Activated T-cell treated with anti-CD3 and anti-CD28 coated beads, Interleukin-2, amount 50 U/mL, for 72 hours (primary cell): ENCODE results near the gene POLR2A. TPM values are rescaled to one million over a fixed set of nuclear protein-coding genes. Genes with fewer than 3 reads are reported as not detected.
A peak's percentile ranks its signal among the peaks of the same experiment; 100 is the strongest.

ENCODE experiments used
- ATAC-seq, 2 donors: fragments of 150-1000 bp; cut with Tn5 transposase; replicated peaks in 1 of 2; 2 replicates each; pipeline ENCODE4 v1.10.0; 2021; ENCODE audit warnings: moderate library complexity in 2 of 2, mild to moderate bottlenecking in 1 of 2
- DNase-seq, 2 donors: peaks; one replicate each; pipeline ENCODE4 v3.0.0; 2021 to 2022; ENCODE audit warnings: mixed read lengths in 1 of 2
- H3K27ac Mint-ChIP-seq: one replicate; pipeline ENCODE4 v1.8.0; 2022; ENCODE audit warnings: mild to moderate bottlenecking, moderate library complexity, mixed read lengths
- H3K27me3 Mint-ChIP-seq: one replicate; pipeline ENCODE4 v1.8.0; 2022; ENCODE audit warnings: low read depth, mixed read lengths
- H3K36me3 Mint-ChIP-seq, 2 donors: one replicate each; pipeline ENCODE4 v1.8.0; 2022; ENCODE audit warnings: mixed read lengths in 2 of 2, mild to moderate bottlenecking in 1 of 2; ENCODE audit not compliant: insufficient read depth in 2 of 2
- H3K4me1 Mint-ChIP-seq: one replicate; pipeline ENCODE4 v1.8.0; 2022; ENCODE audit warnings: low read depth, mixed read lengths
- H3K4me3 Mint-ChIP-seq, 2 donors: one replicate each; pipeline ENCODE4 v1.8.0; 2022; ENCODE audit warnings: mild to moderate bottlenecking in 2 of 2, mixed read lengths in 2 of 2, moderate library complexity in 2 of 2
- H3K9me3 Mint-ChIP-seq, 2 donors: one replicate each; pipeline ENCODE4 v1.8.0; 2022; ENCODE audit warnings: mixed read lengths in 2 of 2
- total RNA-seq, 2 donors: library from RNA; stranded (reverse); gene quantifications; one replicate each; pipeline ENCODE4 v1.2.3, GENCODE V29; 2022

The POLR2A gene
- total RNA-seq, 2 donors from 2014 or later = 211 to 249 TPM

GRCh38 chr17:7509937-7510336 is 25.8 kb downstream of the POLR2A start:
- H3K4me3 Mint-ChIP-seq = no peak overlapping the region
- ATAC-seq (no peak), DNase-seq (no peak)
- no peaks in the 10 kb centered on the region for H3K9me3 Mint-ChIP-seq
- H3K36me3 Mint-ChIP-seq = peaks cover 12 to 33% of the 10 kb centered on the region in 2 donors
- H3K27me3 Mint-ChIP-seq = no peaks in the 10 kb centered on the region
- H3K27ac Mint-ChIP-seq = no peak overlapping the region
- no peaks in the 10 kb centered on the region for H3K4me1 Mint-ChIP-seq

- H3K27me3 Mint-ChIP-seq = no peaks in the 10 kb centered on the region
- H3K4me3 Mint-ChIP-seq = no peak overlapping the region
- DNase-seq (no peak), ATAC-seq (no peak)
- H3K36me3 Mint-ChIP-seq = peaks cover 12 to 27% of the 10 kb centered on the region in 2 donors
- H3K27ac Mint-ChIP-seq = no peak overlapping the region
- no peaks in the 10 kb centered on the region for H3K4me1 Mint-ChIP-seq
- H3K9me3 Mint-ChIP-seq = no peaks in the 10 kb centered on the region
These were observed 26.9 kb downstream of the POLR2A start for GRCh38 chr17:7511108-7511507.

- DNase-seq = no peak
- peaks cover 12 to 22% of the 10 kb centered on the region in 2 donors for H3K36me3 Mint-ChIP-seq
- H3K27me3 Mint-ChIP-seq = no peaks in the 10 kb centered on the region
- no peak for ATAC-seq
- no peak overlapping the region for H3K4me3 Mint-ChIP-seq
- no peaks in the 10 kb centered on the region for H3K4me1 Mint-ChIP-seq
- no peak overlapping the region for H3K27ac Mint-ChIP-seq
- no peaks in the 10 kb centered on the region for H3K9me3 Mint-ChIP-seq
These were observed 27.9 kb downstream of the POLR2A start for GRCh38 chr17:7512105-7512504.

- Mint-ChIP-seq H3K4me3 (no peak overlapping the region), H3K4me1 (no peaks in the 10 kb centered on the region), H3K36me3 (peaks cover 12 to 19% of the 10 kb centered on the region in 2 donors), H3K9me3 (no peaks in the 10 kb centered on the region), H3K27ac (peak overlapping the region; percentile 15), H3K27me3 (no peaks in the 10 kb centered on the region)
- DNase-seq (no peak), ATAC-seq (peak in 1 of 2 donors; percentile 12)
These were observed 28.8 kb downstream of the POLR2A start for GRCh38 chr17:7512824-7513540.

GRCh38 chr17:7513850-7514419 is 29.8 kb downstream of the POLR2A start:
- H3K4me3 Mint-ChIP-seq = no peak overlapping the region
- no peak for ATAC-seq
- H3K4me1 Mint-ChIP-seq = no peaks in the 10 kb centered on the region
- DNase-seq = no peak
- peaks cover 10 to 12% of the 10 kb centered on the region in 2 donors for H3K36me3 Mint-ChIP-seq
- peak overlapping the region; percentile 29 for H3K27ac Mint-ChIP-seq
- H3K27me3 Mint-ChIP-seq = no peaks in the 10 kb centered on the region
- no peaks in the 10 kb centered on the region for H3K9me3 Mint-ChIP-seq

- H3K4me3 Mint-ChIP-seq = no peak overlapping the region
These were observed 31.9 kb downstream of the POLR2A start for GRCh38 chr17:7515911-7516610.

GRCh38 chr17:7523033-7523432 is 38.9 kb downstream of the POLR2A start:
- Mint-ChIP-seq H3K9me3 (no peaks in the 10 kb centered on the region), H3K27me3 (no peaks in the 10 kb centered on the region)

More at GRCh38 chr17:7515911-7516610, 31.9 kb downstream of the POLR2A start:
- Mint-ChIP-seq H3K36me3 (peaks cover 3 to 7% of the 10 kb centered on the region in 2 donors), H3K27ac (peak overlapping the region; percentile 8), H3K4me1 (no peaks in the 10 kb centered on the region), H3K27me3 (no peaks in the 10 kb centered on the region), H3K9me3 (no peaks in the 10 kb centered on the region)
- no peak for ATAC-seq
- no peak for DNase-seq

GRCh38 chr17:7528842-7529241 is 44.7 kb downstream of the POLR2A start:
- H3K4me3 Mint-ChIP-seq = no peak overlapping the region
- DNase-seq (no peak), ATAC-seq (no peak)
- no peak overlapping the region for H3K27ac Mint-ChIP-seq
- H3K36me3 Mint-ChIP-seq = peaks cover 0 to 7% of the 10 kb centered on the region in 2 donors
- no peaks in the 10 kb centered on the region for H3K27me3 Mint-ChIP-seq
- H3K4me1 Mint-ChIP-seq = no peaks in the 10 kb centered on the region
- peaks cover 0 to 1% of the 10 kb centered on the region in 2 donors for H3K9me3 Mint-ChIP-seq

More at GRCh38 chr17:7523033-7523432, 38.9 kb downstream of the POLR2A start:
- H3K27ac Mint-ChIP-seq = no peak overlapping the region
- no peak overlapping the region for H3K4me3 Mint-ChIP-seq
- H3K4me1 Mint-ChIP-seq = peaks cover 6% of the 10 kb centered on the region
- peak; percentile 65 to 73 for ATAC-seq
- H3K36me3 Mint-ChIP-seq = peaks cover 0 to 5% of the 10 kb centered on the region in 2 donors
- DNase-seq = peak; percentile 47 to 53

GRCh38 chr17:7530023-7530900 is 46.1 kb downstream of the POLR2A start:
- H3K27me3 Mint-ChIP-seq = no peaks in the 10 kb centered on the region
- ATAC-seq = no peak

GRCh38 chr17:7538050-7538449 is 53.9 kb downstream of the POLR2A start:
- no peak overlapping the region for H3K27ac Mint-ChIP-seq
- no peak overlapping the region for H3K4me3 Mint-ChIP-seq
- no peaks in the 10 kb centered on the region for H3K27me3 Mint-ChIP-seq
- H3K4me1 Mint-ChIP-seq = no peaks in the 10 kb centered on the region
- peaks cover 2 to 3% of the 10 kb centered on the region in 2 donors for H3K9me3 Mint-ChIP-seq
- ATAC-seq = no peak
- no peaks in the 10 kb centered on the region for H3K36me3 Mint-ChIP-seq
- no peak for DNase-seq

More at GRCh38 chr17:7530023-7530900, 46.1 kb downstream of the POLR2A start:
- H3K27ac Mint-ChIP-seq = no peak overlapping the region
- H3K9me3 Mint-ChIP-seq = peaks cover 0 to 1% of the 10 kb centered on the region in 2 donors
- no peaks in the 10 kb centered on the region for H3K4me1 Mint-ChIP-seq
- DNase-seq = no peak
- peaks cover 0 to 7% of the 10 kb centered on the region in 2 donors for H3K36me3 Mint-ChIP-seq
- no peak overlapping the region for H3K4me3 Mint-ChIP-seq

GRCh38 chr17:7538891-7539545 is 54.9 kb downstream of the POLR2A start:
- H3K36me3 Mint-ChIP-seq = no peaks in the 10 kb centered on the region

GRCh38 chr17:7541074-7541621 is 57.0 kb downstream of the POLR2A start:
- ATAC-seq (no peak), DNase-seq (no peak)
- Mint-ChIP-seq H3K4me3 (no peak overlapping the region), H3K27me3 (no peaks in the 10 kb centered on the region), H3K27ac (no peak overlapping the region), H3K36me3 (no peaks in the 10 kb centered on the region), H3K4me1 (no peaks in the 10 kb centered on the region), H3K9me3 (peaks cover 2 to 3% of the 10 kb centered on the region in 2 donors)

More at GRCh38 chr17:7538891-7539545, 54.9 kb downstream of the POLR2A start:
- H3K9me3 Mint-ChIP-seq = peaks cover 2 to 3% of the 10 kb centered on the region in 2 donors
- no peaks in the 10 kb centered on the region for H3K4me1 Mint-ChIP-seq
- H3K4me3 Mint-ChIP-seq = no peak overlapping the region
- no peaks in the 10 kb centered on the region for H3K27me3 Mint-ChIP-seq
- no peak for DNase-seq
- H3K27ac Mint-ChIP-seq = no peak overlapping the region
- no peak for ATAC-seq
